Activated CD8-positive, alpha-beta T cell treated with anti-CD3 and anti-CD28 coated beads for 36 hours (primary cell): ENCODE measurements around the gene LMF1. TPM values are rescaled to one million over a fixed set of nuclear protein-coding genes. Genes with fewer than 3 reads are reported as not detected.

Experiments used
- ATAC-seq: fragments of 200-7000 bp; cut with Tn5 transposase; one replicate; pipeline ENCODE4 v1.10.0; 2021; ENCODE audit warnings: mild to moderate bottlenecking, moderate library complexity
- CTCF ChIA-PET: fragments of 350-600 bp; sonication (Branson Sonifier 250); formaldehyde crosslinking; loops from one replicate; lab custom pipeline; 2021; ENCODE audit warnings: antibody characterized with exemption; lab: Charles Lee
- POLR2A ChIA-PET: fragments of 350-600 bp; sonication (Branson Sonifier 250); formaldehyde crosslinking; loops from one replicate; lab custom pipeline; 2021; ENCODE audit warnings: antibody characterized with exemption; lab: Charles Lee
- DNase-seq: peaks from one replicate; pipeline ENCODE4 v3.0.0-alpha.2; 2020
- H3K27ac Mint-ChIP-seq: one replicate; pipeline ENCODE4 v1.8.0; 2021; ENCODE audit warnings: mild to moderate bottlenecking, mixed read lengths
- H3K27me3 Mint-ChIP-seq: one replicate; pipeline ENCODE4 v1.8.0; 2021; ENCODE audit warnings: mixed read lengths
- H3K36me3 Mint-ChIP-seq: one replicate; pipeline ENCODE4 v1.8.0; 2021; ENCODE audit warnings: low read depth, mixed read lengths
- H3K4me1 Mint-ChIP-seq: one replicate; pipeline ENCODE4 v1.8.0; 2021; ENCODE audit warnings: low read depth, mixed read lengths
- H3K4me3 Mint-ChIP-seq: one replicate; pipeline ENCODE4 v1.8.0; 2021; ENCODE audit warnings: mild to moderate bottlenecking, moderate library complexity, mixed read lengths
- H3K9me3 Mint-ChIP-seq: one replicate; pipeline ENCODE4 v1.8.0; 2021; ENCODE audit warnings: mixed read lengths
- CTCF ChIP-seq: fragments of 200-600 bp; IDR thresholded peaks from one replicate; pipeline ENCODE4 v1.8.0; 2022; ENCODE audit warnings: antibody characterized with exemption, mild to moderate bottlenecking
- intact Hi-C: fragments of 100-400 bp; cut with micrococcal nuclease; formaldehyde crosslinking; loops from one replicate; pipeline ENCODE4 v1.10.0; 2022
- total RNA-seq, 2 experiments: library from RNA; stranded (reverse); gene quantifications; one replicate each; pipeline ENCODE4 v1.2.3, GENCODE V29; 2021

The LMF1 gene
- total RNA-seq, 2 experiments from 2014 or later = 8.7 to 9.7 TPM

- DNase-seq = no peak
Observed at GRCh38 chr16:868386-868755, 102.4 kb downstream of the LMF1 start.

GRCh38 chr16:867421-868385, 103.1 kb downstream of the LMF1 start:
- CTCF ChIA-PET = no interaction called here
- H3K36me3 Mint-ChIP-seq = no peaks in the 10 kb centered on the region
- intact Hi-C loops = no loop called here
- no peak overlapping the region for H3K27ac Mint-ChIP-seq
- no peaks in the 10 kb centered on the region for H3K27me3 Mint-ChIP-seq
- H3K4me3 Mint-ChIP-seq = no peak overlapping the region
- H3K4me1 Mint-ChIP-seq = no peaks in the 10 kb centered on the region
- POLR2A ChIA-PET = no interaction called here
- peaks cover 2% of the 10 kb centered on the region for H3K9me3 Mint-ChIP-seq
- no peak for TF ChIP-seq CTCF
- no peak for ATAC-seq
- DNase-seq = no peak

More at GRCh38 chr16:868386-868755, 102.4 kb downstream of the LMF1 start:
- intact Hi-C loops = no loop called here
- Mint-ChIP-seq H3K4me1 (no peaks in the 10 kb centered on the region), H3K27ac (no peak overlapping the region), H3K4me3 (no peak overlapping the region), H3K9me3 (peaks cover under 1% of the 10 kb centered on the region), H3K27me3 (no peaks in the 10 kb centered on the region), H3K36me3 (no peaks in the 10 kb centered on the region)
- TF ChIP-seq CTCF = no peak
- ATAC-seq = no peak
- POLR2A ChIA-PET = no interaction called here
- CTCF ChIA-PET = no interaction called here

GRCh38 chr16:866252-866896, 104.4 kb downstream of the LMF1 start:
- ChIA-PET POLR2A (no interaction called here), CTCF (no interaction called here)
- Mint-ChIP-seq H3K9me3 (peaks cover 6% of the 10 kb centered on the region), H3K36me3 (no peaks in the 10 kb centered on the region), H3K27ac (no peak overlapping the region), H3K27me3 (no peaks in the 10 kb centered on the region), H3K4me3 (no peak overlapping the region), H3K4me1 (no peaks in the 10 kb centered on the region)
- no peak for TF ChIP-seq CTCF
- intact Hi-C loops = no loop called here
- ATAC-seq (no peak), DNase-seq (no peak)

GRCh38 chr16:865026-865425, 105.8 kb downstream of the LMF1 start:
- no peak overlapping the region for H3K4me3 Mint-ChIP-seq
- H3K4me1 Mint-ChIP-seq = no peaks in the 10 kb centered on the region
- DNase-seq (no peak), ATAC-seq (no peak)
- peaks cover 6% of the 10 kb centered on the region for H3K36me3 Mint-ChIP-seq
- ChIA-PET CTCF (no interaction called here), POLR2A (no interaction called here)
- H3K27me3 Mint-ChIP-seq = no peaks in the 10 kb centered on the region
- intact Hi-C loops = no loop called here
- H3K9me3 Mint-ChIP-seq = peaks cover 12% of the 10 kb centered on the region
- no peak overlapping the region for H3K27ac Mint-ChIP-seq
- no peak for TF ChIP-seq CTCF

GRCh38 chr16:861446-861845, 109.3 kb downstream of the LMF1 start:
- ATAC-seq (no peak), DNase-seq (no peak)
- Mint-ChIP-seq H3K36me3 (peaks cover 7% of the 10 kb centered on the region), H3K4me3 (no peak overlapping the region), H3K4me1 (no peaks in the 10 kb centered on the region), H3K27ac (no peak overlapping the region), H3K27me3 (no peaks in the 10 kb centered on the region), H3K9me3 (peaks cover 12% of the 10 kb centered on the region)
- POLR2A ChIA-PET = no interaction called here
- intact Hi-C loops = no loop called here
- CTCF ChIA-PET = interaction anchor here (0.7 kb wide), 1 partner anchor 436 kb away, joined by 3 read pairs; no protein-coding TSS in a partner anchor
- no peak for TF ChIP-seq CTCF
